Epidermal melanocyte (primary cell): Measurements from ENCODE around the gene COMMD4.
"Not testable (repeated sequence)": the region's sequence is repeated elsewhere in the genome, so short reads cannot be mapped to it uniquely, and the experiment has no call there.

Experiments used
- DNase-seq: peaks from one replicate; pipeline ENCODE4 v3.0.0; 2011; ENCODE audit warnings: low spot score; ENCODE audit not compliant: insufficient read length

Gene COMMD4

GRCh38 chr15:75335705-75336355, at the start of gene COMMD4:
Gene COMMD4 (plus strand): TSS chr15:75336063. CDS start chr15:75336090, 27 bp downstream.
- peak; percentile 67 for DNase-seq

- DNase-seq: not testable (repeated sequence)
Observed at GRCh38 chr15:75293660-75294059, 42.2 kb upstream of the COMMD4 start.

GRCh38 chr15:75298541-75299310, 37.1 kb upstream of the COMMD4 start:
- DNase-seq: not testable (repeated sequence)

- not testable (repeated sequence) for DNase-seq
Observed at GRCh38 chr15:75299311-75299688, 36.6 kb upstream of the COMMD4 start.

DNA sequence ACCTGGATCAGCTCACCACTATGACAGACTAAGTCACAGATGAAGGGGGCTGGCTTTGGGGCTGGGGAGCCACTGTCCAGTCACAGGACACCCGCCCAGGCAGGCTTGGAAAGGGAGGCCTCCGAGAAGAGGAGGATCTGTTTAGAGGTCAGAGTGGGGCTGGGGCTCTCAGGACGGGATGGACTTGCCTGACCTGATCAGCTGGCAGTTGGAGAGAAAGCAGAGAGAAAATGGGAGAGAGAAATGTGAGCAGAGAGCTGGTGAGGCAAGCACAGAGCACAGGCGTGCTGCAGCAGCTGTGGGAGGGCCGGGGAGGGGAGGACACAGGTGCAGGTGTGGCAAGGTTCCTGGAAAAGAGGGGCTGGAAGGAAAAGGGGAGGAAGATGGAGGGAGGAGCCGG, 35.8 kb upstream of the COMMD4 start:
- DNase-seq: not testable (repeated sequence)

GRCh38 chr15:75302318-75302717, 33.5 kb upstream of the COMMD4 start:
- no peak for DNase-seq

- not testable (repeated sequence) for DNase-seq
Observed at GRCh38 chr15:75302753-75303152, 33.1 kb upstream of the COMMD4 start.

DNA sequence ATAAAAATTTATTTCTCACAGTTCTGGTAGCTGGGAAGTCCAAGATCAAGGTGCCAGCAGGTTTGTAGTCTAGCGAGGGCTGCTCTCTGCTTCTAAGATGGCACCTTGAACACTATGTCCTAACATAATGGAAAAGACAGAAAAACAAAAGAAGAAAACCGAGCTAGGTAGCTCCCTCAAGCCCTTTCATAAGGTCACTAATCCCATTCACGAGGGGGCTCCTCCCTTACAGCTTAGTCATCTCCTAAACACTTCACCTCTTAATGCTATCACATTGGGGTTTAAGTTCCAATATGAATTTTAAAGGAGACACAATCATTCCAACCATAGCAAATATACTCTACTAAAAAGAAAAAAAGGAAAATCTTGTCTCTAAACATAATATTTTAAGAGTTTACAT, 29.7 kb upstream of the COMMD4 start:
- DNase-seq: no peak

DNA sequence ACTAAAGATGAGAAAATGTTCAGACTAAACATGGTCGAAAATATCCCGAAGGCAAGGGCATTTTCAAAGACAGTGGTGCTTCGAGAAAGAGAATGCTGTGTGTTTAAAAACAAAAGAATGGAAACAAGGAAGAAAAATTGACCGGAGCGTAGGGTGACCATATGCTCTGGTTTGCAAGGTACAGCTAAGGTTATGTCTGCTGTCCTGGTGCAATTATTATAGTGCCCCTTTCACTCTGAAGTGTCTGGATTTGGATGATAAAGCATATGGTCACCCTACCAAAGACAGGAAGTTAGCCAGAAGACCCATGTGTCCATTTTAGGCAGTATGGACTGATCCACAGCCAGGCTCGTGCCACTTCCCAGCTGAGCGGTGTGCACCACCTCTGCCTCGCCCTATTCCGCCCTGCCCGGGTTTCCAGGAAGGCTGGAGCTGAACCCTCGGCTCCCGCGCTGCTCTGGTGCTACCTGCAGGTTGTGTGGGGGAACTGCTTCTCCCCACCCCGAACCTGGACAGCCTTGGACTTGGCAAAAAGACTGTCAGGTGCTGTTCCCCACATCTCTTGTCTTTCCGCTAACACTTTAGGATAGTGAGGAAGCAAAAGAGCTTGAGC, 28.0 kb upstream of the COMMD4 start:
- no peak for DNase-seq

GRCh38 chr15:75309711-75310110, 26.2 kb upstream of the COMMD4 start:
- no peak for DNase-seq

DNA sequence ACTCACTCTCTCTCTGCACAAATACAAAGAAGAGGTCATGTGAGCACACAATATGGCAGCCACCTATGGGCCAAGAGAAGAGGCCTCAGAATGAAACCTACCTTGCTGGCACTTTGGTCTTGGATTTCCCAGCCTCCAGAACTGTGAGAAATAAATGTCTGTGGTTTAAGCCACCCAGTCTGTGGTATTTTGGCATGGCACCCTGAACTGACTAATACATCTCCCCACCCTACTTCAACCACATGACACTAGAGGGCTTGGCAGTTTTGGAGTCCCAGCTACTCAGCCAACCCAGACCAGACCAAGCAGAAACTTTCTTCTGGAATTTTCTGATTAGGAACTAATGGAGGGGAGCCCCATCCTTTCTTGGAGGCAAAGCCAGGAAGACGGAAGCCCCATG, 23.3 kb upstream of the COMMD4 start:
- not testable (repeated sequence) for DNase-seq

GRCh38 chr15:75313116-75313845, 22.6 kb upstream of the COMMD4 start:
- no peak for DNase-seq

DNA sequence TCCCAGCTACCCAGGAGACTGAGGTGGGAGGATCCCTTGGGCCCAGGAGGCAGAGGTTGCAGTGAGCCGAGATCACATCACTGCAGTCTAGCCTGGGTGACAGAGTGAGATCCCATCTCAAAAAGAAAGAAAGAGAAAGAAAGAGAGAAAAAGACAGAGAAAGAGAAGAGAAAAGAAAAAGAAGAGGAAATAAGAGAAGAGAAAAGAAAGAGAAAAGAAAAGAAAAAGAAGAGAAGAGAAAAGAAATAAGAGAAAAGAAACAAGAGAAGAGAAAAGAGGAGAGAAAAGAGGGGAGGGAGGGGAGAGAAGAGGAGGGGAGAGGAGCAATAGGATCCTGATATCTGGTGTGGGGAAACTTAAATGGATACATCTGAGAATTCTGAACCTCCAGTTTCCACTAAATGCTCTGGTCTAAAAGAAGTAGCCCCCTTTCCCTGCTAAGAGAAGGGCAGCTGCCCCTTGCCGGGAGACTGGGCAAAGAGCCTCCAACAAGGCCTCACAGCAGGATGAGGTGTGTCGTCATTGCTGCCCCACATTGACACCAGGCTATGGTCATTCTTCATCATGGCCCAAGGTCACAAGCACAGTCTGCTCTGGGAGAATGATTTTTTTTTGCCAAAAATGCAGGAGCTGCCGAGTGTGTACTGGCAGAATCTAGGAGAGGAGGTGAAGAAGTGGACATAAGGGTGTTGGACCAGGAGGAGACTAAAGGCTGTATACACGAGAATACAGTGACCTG, 21.1 kb upstream of the COMMD4 start:
- no peak for DNase-seq

GRCh38 chr15:75319231-75319897, 16.5 kb upstream of the COMMD4 start:
- DNase-seq: not testable (repeated sequence)

GRCh38 chr15:75321711-75322110, 14.2 kb upstream of the COMMD4 start:
- DNase-seq: no peak

DNA sequence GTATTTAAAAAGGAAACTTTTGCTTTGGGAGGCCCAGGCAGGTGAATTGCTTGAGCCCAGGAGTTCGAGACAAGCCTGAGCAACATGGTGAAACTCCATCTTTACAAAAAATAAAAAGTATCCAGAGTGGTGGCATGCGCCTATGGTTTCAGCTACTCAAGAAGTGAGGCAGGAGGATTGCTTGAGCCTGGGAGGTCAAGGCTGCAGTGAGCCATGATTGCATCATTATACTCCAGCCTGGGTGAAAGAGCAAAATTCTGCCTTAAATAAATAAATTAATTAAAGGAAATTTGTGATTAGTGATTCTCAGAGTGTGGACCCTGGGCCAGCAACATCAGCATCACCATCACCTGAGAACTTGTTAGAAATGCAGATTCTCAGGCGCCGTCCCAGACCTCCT, 9.9 kb upstream of the COMMD4 start:
- DNase-seq: no peak

GRCh38 chr15:75327005-75327404, 8.9 kb upstream of the COMMD4 start:
- DNase-seq: no peak

DNA sequence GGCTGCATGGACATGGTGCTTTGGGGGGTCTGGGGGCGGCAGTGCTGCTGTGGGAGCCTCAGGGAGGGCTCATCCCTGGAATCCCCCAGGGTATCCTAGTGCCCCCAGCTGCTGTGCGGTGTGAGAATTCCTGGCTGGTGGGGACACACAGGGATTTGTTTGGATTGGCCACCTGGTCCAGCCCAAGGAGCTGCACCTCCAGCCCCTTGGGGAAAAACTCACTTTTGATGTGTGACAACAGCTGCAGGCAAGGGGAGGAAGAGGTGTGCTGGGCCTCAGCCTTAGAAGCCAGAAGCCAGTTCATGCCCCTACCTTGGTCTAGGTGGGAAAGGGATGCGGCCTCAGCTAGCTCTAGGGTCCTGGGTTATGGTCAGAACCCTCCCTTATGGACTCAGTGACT, 8.4 kb upstream of the COMMD4 start:
- no peak for DNase-seq

- no peak for DNase-seq
Observed at GRCh38 chr15:75328493-75329314, 7.2 kb upstream of the COMMD4 start.

DNA sequence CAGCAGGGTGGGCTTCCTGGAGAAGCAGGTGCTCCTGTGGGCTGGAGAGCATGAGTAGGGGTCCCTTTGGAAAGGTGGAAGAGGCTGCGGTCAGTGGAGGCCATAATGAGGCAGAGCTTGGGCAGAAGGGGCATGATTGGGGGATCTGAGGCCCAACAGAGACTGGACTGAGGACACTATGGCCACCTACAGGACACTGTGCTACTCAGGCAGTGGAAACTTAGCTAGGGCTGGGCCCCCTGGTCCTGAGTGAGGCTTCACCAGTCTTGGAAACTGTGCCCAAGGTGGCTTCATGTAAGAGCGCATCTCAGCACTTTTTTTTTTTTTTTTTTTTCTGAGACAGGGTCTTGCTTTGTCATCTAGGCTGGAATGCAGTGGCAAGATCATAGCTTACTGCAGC, 6.3 kb upstream of the COMMD4 start:
- DNase-seq: no peak
